Activated naive CD8-positive, alpha-beta T cell (primary cell): ENCODE results near the gene SLC24A5.
A peak's percentile ranks its signal among the peaks of the same experiment; 100 is the strongest.

Source experiments
- H3K27ac Mint-ChIP-seq: one replicate; pipeline ENCODE4 v1.8.0; 2021; ENCODE audit warnings: mixed read lengths
- H3K27me3 Mint-ChIP-seq: one replicate; pipeline ENCODE4 v1.8.0; 2021; ENCODE audit warnings: mixed read lengths
- H3K36me3 Mint-ChIP-seq: one replicate; pipeline ENCODE4 v1.8.0; 2021; ENCODE audit warnings: mixed read lengths
- H3K4me1 Mint-ChIP-seq: one replicate; pipeline ENCODE4 v1.8.0; 2021; ENCODE audit warnings: low read depth, mixed read lengths
- H3K4me3 Mint-ChIP-seq: one replicate; pipeline ENCODE4 v1.8.0; 2021; ENCODE audit warnings: mild to moderate bottlenecking, mixed read lengths
- H3K9me3 Mint-ChIP-seq: one replicate; pipeline ENCODE4 v1.8.0; 2021; ENCODE audit warnings: low read depth, mixed read lengths

The SLC24A5 gene

DNA sequence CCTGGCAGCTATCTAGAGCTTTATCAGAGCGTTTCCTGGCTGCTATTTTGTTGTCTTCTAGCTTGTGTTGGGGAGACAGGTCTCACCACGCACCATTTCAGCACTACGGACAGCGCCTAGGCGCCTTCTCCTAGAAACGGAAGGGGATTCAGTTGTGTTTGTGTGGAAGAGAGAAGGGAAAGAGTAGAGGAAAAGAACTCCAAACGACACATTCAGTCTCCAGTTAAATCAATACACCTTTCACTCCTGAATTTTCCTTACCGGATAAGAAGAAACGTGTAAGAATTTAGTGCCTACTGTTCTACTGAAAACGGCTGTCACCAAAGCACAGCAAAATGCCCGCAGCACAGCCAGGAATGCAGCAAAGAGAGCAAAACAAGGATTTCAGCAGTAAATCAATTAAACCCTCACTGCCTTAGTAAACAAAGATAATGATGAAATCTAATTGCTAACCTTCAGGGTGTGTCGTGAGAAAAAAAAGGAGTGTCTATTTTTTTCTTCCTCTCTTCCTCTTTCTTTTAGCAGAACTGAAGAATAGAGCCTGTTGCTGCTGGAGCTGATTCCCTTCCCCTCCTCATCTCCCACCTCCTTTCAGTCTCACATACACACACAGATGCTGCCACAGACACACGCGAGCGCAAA is 70.3 kb downstream of the SLC24A5 start:
- H3K27ac Mint-ChIP-seq = no peak overlapping the region
- peaks cover 8% of the 10 kb centered on the region for H3K4me1 Mint-ChIP-seq
- peak overlapping the region; percentile 48 for H3K4me3 Mint-ChIP-seq
- H3K9me3 Mint-ChIP-seq = peaks cover 7% of the 10 kb centered on the region
- H3K36me3 Mint-ChIP-seq = no peaks in the 10 kb centered on the region
- H3K27me3 Mint-ChIP-seq = peaks cover 33% of the 10 kb centered on the region

GRCh38 chr15:48191574-48192225 is 70.9 kb downstream of the SLC24A5 start, which contains the start of gene CTXN2:
TSS of gene CTXN2 (plus strand) at chr15:48191665. CDS start at chr15:48201301, 9,636 bp downstream.
- Mint-ChIP-seq H3K27ac (no peak within 1 kb of the TSS), H3K27me3 (peaks cover 37% of the 10 kb centered on the region), H3K9me3 (peaks cover 7% of the 10 kb centered on the region), H3K4me1 (peaks cover 8% of the 10 kb centered on the region), H3K36me3 (no peaks in the 10 kb centered on the region), H3K4me3 (peak within 1 kb of the TSS; percentile 48)
